ENCODE results near the gene SYNPO2L.
"Not testable (repeated sequence)": the region's sequence is repeated elsewhere in the genome, so short reads cannot be mapped to it uniquely, and the experiment has no call there.

SYNPO2L gene

GRCh38 chr10:73647875-73648651 is 7.8 kb downstream of the SYNPO2L start:
- DNase-seq, result no peak

GRCh38 chr10:73647211-73647874 is 8.5 kb downstream of the SYNPO2L start:
- no peak for DNase-seq

DNA sequence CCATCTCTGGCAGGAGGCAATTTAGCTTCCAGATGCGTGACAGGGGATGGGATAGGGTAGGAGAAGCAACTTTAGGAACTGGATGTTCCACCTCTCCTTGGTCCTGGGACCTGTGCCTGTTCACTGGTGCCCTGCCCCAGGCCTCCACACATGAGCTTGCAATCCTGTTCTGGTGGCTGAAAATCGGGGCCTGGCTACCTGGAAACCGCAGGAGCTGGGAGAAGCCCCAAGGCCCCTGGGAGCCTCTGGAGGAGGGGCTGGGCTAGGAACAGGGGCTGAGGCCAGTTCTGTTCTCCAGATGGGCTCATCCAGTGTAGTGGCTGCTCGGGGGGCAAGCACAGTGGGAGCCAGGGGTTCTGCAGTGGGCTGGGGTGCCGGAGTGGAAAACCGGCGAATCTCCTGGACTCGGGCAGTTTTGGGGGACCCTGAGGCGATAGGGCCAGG is 9.2 kb downstream of the SYNPO2L start:
- DNase-seq, result no peak

DNA sequence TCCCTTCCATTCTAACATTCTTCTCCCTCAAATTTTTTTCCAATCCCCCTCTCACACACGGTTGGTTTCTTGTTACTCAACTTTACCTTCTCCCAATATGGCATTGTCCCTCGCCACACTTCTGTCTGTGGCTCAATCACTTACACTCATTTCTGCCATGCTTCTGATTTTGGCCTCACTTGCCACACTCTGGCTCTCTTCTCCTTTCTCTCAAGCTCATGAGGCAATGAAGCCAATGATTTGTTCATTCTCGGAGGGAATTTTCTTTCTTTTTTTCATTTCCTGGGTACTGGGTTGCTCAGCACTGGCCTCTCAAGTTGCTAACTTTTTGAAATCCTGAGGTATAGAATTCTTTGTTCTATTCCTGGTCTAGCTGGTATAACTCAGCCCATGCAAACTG is 10.6 kb downstream of the SYNPO2L start:
- DNase-seq, result no peak

DNA sequence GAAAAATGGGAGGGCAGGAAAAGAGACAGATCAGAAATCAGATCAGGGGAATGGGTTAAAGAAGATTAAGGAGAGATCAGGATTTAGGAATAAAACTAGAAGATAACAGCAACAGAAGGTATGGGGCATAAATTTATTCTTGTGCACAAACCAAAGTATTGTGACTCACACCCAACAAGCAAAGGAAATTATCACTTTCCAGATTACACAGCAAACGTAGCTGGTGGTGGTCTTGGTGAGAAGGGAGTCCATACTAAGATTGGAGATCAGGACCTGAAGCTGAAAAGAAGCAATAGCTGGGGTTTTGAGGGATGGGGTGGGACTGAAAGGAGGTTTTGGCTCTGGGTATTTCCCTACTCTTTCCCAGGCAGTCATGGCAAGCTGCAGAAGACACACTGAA is 11.1 kb downstream of the SYNPO2L start:
- no peak for DNase-seq

DNA sequence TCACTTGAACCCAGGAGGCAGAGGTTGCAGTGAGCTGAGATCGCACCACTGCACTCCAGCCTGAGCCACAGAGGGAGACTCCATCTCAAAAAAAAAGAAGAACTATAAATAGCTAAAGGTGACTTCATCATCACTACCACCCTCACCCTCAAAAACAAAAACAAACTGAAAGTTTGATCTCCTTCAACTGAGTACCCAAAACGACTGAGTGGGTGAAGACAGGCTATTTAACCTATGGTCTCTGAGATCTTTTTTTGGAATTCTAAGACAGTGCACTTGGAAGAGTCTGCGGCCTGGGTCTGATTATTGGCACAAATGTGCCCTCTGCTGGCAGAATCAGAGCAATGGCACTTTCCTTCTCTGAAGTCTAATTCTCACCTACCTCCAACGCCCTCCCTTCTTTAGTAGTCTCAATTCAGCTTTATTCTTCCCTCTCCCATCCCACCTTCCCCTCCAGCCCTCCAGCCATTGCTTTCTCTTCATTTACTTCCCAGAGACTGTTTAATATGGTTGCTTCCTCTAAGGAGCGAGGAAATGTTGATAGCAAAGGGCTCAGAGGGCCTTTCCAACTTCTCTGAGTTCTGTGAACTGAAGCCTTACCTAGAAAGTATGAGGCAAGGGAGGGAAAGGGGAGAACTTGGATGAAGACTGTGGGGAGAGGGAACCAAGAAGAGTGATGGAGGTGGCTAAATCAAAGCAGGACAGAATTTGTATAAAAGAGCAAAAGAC is 11.7 kb downstream of the SYNPO2L start:
- peak; percentile 90 to 94 for DNase-seq

- DNase-seq, result no peak
Measured at GRCh38 chr10:73643362-73643761, 12.5 kb downstream of the SYNPO2L start.

DNA sequence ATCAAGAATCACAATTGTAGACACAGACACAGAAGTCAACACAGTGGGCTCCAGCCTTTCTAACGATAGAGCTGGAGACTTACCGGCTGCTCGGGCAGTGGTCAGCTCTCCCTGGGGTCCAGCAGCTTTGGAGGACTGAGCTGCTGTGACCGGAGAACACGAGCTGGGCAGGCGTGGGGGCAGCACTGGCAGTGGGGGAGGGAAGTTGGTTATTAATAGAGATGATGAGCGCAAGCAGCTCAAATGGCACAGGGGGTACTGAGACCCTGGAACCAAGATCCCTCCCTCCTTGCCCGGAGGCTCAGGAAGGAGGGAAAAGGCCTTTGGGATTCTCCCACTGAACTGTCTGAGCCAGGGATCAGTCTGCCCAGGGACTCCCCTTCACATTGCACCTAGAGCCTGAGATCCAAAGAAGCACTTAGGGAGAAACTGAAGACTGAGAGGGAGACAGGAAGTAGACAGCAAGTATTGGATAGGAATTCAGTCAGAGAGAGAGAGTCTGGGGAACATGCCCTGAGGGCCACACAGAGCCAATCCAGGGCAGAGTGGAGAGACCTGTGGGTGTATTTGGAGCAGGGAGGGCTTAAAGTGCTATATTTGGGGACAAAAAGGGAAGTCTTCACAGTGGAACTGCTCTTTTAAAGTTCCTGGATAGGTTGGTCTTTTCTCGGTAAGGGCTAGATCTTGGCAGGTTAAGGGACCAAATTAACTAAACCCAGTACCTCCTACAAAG is 14.3 kb downstream of the SYNPO2L start, which contains the start of gene MYOZ1:
Gene MYOZ1 (minus strand): TSS at position 147 of the 733 bp plus-strand sequence. CDS start 1,457 bp downstream, outside the sequence.
- peak; percentile 72 to 80 for DNase-seq

DNA sequence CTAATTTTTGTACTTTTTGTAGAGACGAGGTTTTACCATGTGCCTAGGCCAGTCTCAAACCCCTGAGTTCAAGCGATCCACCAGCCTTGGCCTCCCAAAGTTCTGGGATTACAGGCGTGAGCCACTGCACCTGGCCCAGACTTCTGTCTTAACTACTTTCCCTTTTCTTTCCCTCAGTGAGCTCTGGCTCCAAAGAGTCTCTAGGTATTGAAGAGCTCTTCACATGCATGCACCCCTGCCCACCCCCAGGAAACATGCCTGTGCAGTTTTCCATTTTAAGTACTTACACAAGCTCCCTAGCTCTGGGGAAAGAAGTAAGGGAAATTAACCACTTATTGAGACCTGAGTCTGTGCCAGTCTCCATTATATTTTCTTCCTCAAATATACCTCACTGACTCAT is 16.5 kb downstream of the SYNPO2L start:
- no peak for DNase-seq

- no peak for DNase-seq
Measured at GRCh38 chr10:73635781-73636180, 20.0 kb downstream of the SYNPO2L start.

- no peak for DNase-seq
Measured at GRCh38 chr10:73634421-73634820, 21.4 kb downstream of the SYNPO2L start.

GRCh38 chr10:73629165-73629564 is 26.7 kb downstream of the SYNPO2L start:
- no peak for DNase-seq

GRCh38 chr10:73628405-73628804 is 27.4 kb downstream of the SYNPO2L start:
- no peak for DNase-seq

GRCh38 chr10:73627300-73627699 is 28.5 kb downstream of the SYNPO2L start:
- DNase-seq, result no peak

DNA sequence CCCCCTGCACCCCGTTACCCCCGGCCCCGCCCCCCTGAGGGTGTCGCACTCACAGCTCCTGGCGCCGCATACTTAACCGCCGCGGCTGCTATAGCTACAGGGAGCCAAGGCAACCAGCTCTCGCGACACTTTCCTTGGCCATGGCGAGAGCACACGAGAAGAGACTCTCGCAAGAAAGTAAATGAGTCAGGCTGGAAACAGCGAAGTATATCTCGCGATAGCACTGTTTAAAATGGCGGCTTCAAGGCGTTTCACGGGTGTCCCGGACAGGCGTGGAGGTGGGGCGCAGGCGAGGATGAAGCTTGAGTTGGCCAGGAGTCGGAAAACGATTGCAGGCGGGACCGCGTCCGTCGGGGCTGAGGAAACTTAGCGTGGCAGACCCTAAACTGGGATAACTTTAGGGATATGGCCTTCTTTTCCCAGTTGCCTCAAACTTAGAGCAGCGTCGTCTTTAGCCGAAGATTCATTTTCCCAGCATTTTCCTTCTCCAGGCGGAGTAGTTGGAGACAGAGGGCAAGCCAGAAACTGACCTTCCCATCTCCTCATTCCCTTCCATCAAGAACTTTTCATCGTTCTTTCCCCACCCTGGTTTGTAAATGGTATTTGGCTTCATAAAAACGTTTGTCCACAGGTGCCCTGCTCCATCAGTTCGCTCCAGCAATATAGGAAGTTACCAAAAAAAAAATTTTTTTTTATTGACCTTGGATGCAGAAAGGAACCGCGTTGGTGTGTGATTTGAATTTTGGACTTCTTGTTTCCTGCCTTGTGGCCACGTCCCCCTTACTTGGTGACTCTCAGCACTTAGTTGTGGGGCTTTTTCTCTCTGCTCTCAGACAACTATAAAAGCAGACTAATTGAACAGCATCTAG is 29.7 kb downstream of the SYNPO2L start:
- DNase-seq, result peak; percentile 100

DNA sequence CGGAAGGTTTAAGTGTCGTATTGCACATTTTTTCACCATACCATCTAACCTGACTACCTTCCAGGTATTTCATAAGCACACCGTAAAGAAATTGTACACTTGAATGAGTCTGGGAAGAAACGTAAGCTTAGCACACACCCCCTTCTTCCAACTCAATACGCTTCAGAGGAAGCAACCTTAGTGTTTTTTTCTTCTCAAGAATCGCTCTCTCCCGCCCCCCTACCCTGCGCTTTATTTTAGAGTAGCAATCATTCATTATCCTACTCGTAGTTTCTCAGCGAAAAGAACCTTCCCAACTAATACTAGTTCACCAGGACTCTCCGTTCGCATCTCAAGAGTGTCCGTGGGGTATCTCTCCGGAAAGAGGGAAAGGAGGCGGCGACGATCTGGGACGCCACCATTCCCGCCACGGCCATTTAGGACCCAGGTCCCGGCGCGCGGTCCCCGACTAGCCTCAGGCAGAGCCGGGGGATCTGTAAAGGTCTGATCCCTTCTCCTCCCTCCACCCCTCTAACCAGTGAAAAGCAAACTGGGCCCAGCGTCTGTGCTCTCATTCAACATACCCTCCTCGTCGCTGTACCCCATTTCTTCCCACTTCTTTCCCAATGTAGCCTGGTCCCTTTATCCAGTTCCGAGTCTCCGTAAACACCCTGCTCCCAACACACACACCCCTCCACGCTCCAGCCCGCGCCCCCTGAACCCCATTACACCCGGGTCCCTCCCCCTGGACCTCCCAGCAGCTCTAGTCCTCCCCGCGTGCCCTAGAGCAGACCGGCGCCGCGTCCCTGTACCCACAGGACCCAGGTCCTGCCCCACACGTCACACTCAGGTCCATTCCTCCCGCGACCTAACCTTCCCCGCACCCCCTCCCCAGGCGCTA is 30.6 kb downstream of the SYNPO2L start:
- DNase-seq, result peak; percentile 66 to 75

GRCh38 chr10:73623056-73623455 is 32.8 kb downstream of the SYNPO2L start:
- no peak for DNase-seq

- not testable (repeated sequence) for DNase-seq
Measured at GRCh38 chr10:73620974-73621373, 34.9 kb downstream of the SYNPO2L start.

GRCh38 chr10:73617143-73617542 is 38.7 kb downstream of the SYNPO2L start:
- DNase-seq, result not testable (repeated sequence)

DNA sequence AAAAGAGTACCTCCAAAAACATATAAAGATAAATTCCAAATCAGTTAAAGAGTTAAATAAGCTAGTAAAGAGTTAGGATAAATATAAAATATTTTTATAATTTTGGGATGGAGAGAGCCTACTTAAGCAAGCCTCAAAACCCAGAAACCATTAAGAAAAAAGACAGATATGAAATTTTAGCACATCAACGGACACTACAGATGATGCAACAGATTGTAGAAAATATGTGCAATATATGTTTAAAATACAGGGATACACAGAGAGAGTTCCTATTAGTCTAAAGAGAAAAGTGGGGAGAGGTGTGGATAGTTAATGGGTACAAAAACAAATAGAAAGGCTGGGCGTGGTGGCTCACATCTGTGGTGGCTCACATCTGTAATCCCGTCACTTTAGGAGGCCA is 41.1 kb downstream of the SYNPO2L start:
- no peak for DNase-seq

- DNase-seq, result no peak
Measured at GRCh38 chr10:73609116-73609515, 46.7 kb downstream of the SYNPO2L start.
